Stimulated activated naive CD8-positive, alpha-beta T cell treated with anti-CD3 and anti-CD28 coated beads, Interleukin-15, amount 100 ng/mL, for 72 hours (primary cell): Measurements from ENCODE around the gene C19orf73.

Experiments
- ATAC-seq: fragments of 150-1000 bp; cut with Tn5 transposase; 2 replicates; pipeline ENCODE4 v1.10.0; 2021; ENCODE audit warnings: mild to moderate bottlenecking, moderate library complexity
- DNase-seq, 2 donors: peaks; one replicate each; pipeline ENCODE4 v3.0.0; 2021 to 2022
- H3K27ac Mint-ChIP-seq, 2 donors: one replicate each; pipeline ENCODE4 v1.8.0; 2022; ENCODE audit warnings: mild to moderate bottlenecking in 2 of 2, mixed read lengths in 2 of 2, moderate library complexity in 2 of 2
- H3K27me3 Mint-ChIP-seq: one replicate; pipeline ENCODE4 v1.8.0; 2022; ENCODE audit warnings: mixed read lengths
- H3K4me1 Mint-ChIP-seq: one replicate; pipeline ENCODE4 v1.8.0; 2022; ENCODE audit warnings: mild to moderate bottlenecking, mixed read lengths
- H3K4me3 Mint-ChIP-seq, 2 donors: one replicate each; pipeline ENCODE4 v1.8.0; 2022; ENCODE audit warnings: mild to moderate bottlenecking in 2 of 2, mixed read lengths in 2 of 2, moderate library complexity in 1 of 2
- H3K9me3 Mint-ChIP-seq, 2 donors: one replicate each; pipeline ENCODE4 v1.8.0; 2022; ENCODE audit warnings: mixed read lengths in 2 of 2

C19orf73 gene

GRCh38 chr19:49073514-49074378 is 45.2 kb downstream of the C19orf73 start:
- H3K27ac Mint-ChIP-seq, result no peak overlapping the region
- peaks cover 5 to 16% of the 10 kb centered on the region in 2 donors for H3K9me3 Mint-ChIP-seq
- ATAC-seq, result no peak
- H3K4me3 Mint-ChIP-seq, result peak overlapping the region; percentile 9 to 78
- DNase-seq, result no peak
- peaks cover 12% of the 10 kb centered on the region for H3K4me1 Mint-ChIP-seq
- H3K27me3 Mint-ChIP-seq, result peaks cover 74% of the 10 kb centered on the region

GRCh38 chr19:49071860-49072547 is 46.9 kb downstream of the C19orf73 start:
- ATAC-seq (no peak), DNase-seq (no peak)
- Mint-ChIP-seq H3K9me3 (peaks cover 5 to 16% of the 10 kb centered on the region in 2 donors), H3K4me1 (peaks cover 12% of the 10 kb centered on the region), H3K27me3 (peaks cover 92% of the 10 kb centered on the region), H3K27ac (no peak overlapping the region), H3K4me3 (peak overlapping the region in 1 of 2 donors; percentile 16)

GRCh38 chr19:49070416-49070815 is 48.5 kb downstream of the C19orf73 start:
- DNase-seq (no peak), ATAC-seq (no peak)
- Mint-ChIP-seq H3K4me3 (no peak overlapping the region), H3K27me3 (peaks cover 97% of the 10 kb centered on the region), H3K27ac (no peak overlapping the region), H3K9me3 (peaks cover 5 to 16% of the 10 kb centered on the region in 2 donors), H3K4me1 (peaks cover 12% of the 10 kb centered on the region)

- Mint-ChIP-seq H3K4me3 (no peak overlapping the region), H3K27me3 (peaks cover 93% of the 10 kb centered on the region), H3K27ac (no peak overlapping the region), H3K4me1 (peaks cover 12% of the 10 kb centered on the region), H3K9me3 (peaks cover 5 to 16% of the 10 kb centered on the region in 2 donors)
- ATAC-seq (no peak), DNase-seq (no peak)
Observed at GRCh38 chr19:49069026-49069425, 49.9 kb downstream of the C19orf73 start.
